Endothelial cell of umbilical vein (primary cell): Measurements from ENCODE around the gene PGA5. TPM values are rescaled to one million over a fixed set of nuclear protein-coding genes. Genes with fewer than 3 reads are reported as not detected.
"Not testable (repeated sequence)": the region's sequence is repeated elsewhere in the genome, so short reads cannot be mapped to it uniquely, and the experiment has no call there.

Experiments
- BruUV-seq: library from RNA; stranded (reverse); fragments of 400-500 nt; replicated peaks from 2 replicates; lab custom pipeline; 2021; lab: Mats Ljungman, UMichigan
- CTCF ChIA-PET: fragments of 300-600, 350-600 bp; sonication (Branson Sonifier 250); formaldehyde crosslinking; loops from one replicate; lab custom pipeline; 2021; ENCODE audit warnings: antibody characterized with exemption, inconsistent platforms; lab: Charles Lee
- POLR2A ChIA-PET: fragments of 300-600, 350-600 bp; sonication (Branson Sonifier 250); formaldehyde crosslinking; loops from one replicate; lab custom pipeline; 2021; ENCODE audit warnings: antibody characterized with exemption, inconsistent platforms; lab: Charles Lee
- DNase-seq: peaks from one replicate; pipeline ENCODE4 v3.0.0-alpha.2; 2011; ENCODE audit warnings: low read depth, low spot score
- FAIRE-seq: peaks from 2 replicates; lab custom pipeline; 2011; peaks lifted over from hg19 to GRCh38; lab: Jason Lieb, UNC
- H2AFZ ChIP-seq: 2 replicates; pipeline ENCODE4 v1.6.0; 2012; ENCODE audit warnings: low read depth, low read length, control low read depth, inconsistent platforms
- H3K27ac ChIP-seq: 2 replicates; pipeline ENCODE4 v1.5.1; 2011; ENCODE audit warnings: low read depth, mild to moderate bottlenecking, control low read depth, low read length, moderate library complexity; ENCODE audit not compliant: insufficient read depth
- H3K27me3 ChIP-seq, 2 experiments: 2 replicates each; pipeline versions ENCODE4 v1.6.0 to v1.6.1; 2011; ENCODE audit warnings: low read length in 2 of 2, mixed read lengths in 1 of 2; ENCODE audit not compliant: control insufficient read depth in 2 of 2, insufficient read depth in 2 of 2
- H3K36me3 ChIP-seq, 2 experiments: 2 replicates in 1 of 2; 3 replicates in 1 of 2; pipeline ENCODE4 v1.5.1; 2011; ENCODE audit warnings: low read length in 2 of 2, mild to moderate bottlenecking in 1 of 2, moderate library complexity in 1 of 2; ENCODE audit not compliant: control insufficient read depth in 2 of 2, insufficient read depth in 2 of 2; ENCODE audit errors: extremely low read depth in 1 of 2
- H3K4me1 ChIP-seq: 3 replicates; pipeline ENCODE4 v1.5.1; 2011; ENCODE audit warnings: mild to moderate bottlenecking, low read length; ENCODE audit not compliant: control insufficient read depth, insufficient read depth; ENCODE audit errors: extremely low read depth
- H3K4me2 ChIP-seq: 2 replicates; pipeline ENCODE4 v1.6.1; 2011; ENCODE audit warnings: low read length, control low read depth, mixed read lengths; ENCODE audit not compliant: insufficient read depth
- H3K4me3 ChIP-seq, 3 experiments: fragments of 200-600 bp in 1 of 3; sonication (generic), shearing (Covaris generic) in 1 of 3; replicated peaks in 1 of 3; 2 replicates each; pipeline ENCODE4 v1.5.1; 2011 to 2016; ENCODE audit warnings: control low read depth in 3 of 3, low read length in 3 of 3, mild to moderate bottlenecking in 2 of 3, inconsistent platforms in 1 of 3, low read depth in 1 of 3, moderate library complexity in 1 of 3; ENCODE audit not compliant: insufficient read depth in 1 of 3
- H3K79me2 ChIP-seq: 2 replicates; pipeline ENCODE4 v1.6.0; 2012; ENCODE audit warnings: low read length, inconsistent platforms; ENCODE audit not compliant: control insufficient read depth, insufficient read depth
- H3K9ac ChIP-seq: replicated peaks from 2 replicates; pipeline ENCODE3; 2011; ENCODE audit warnings: low read length, control low read depth; ENCODE audit not compliant: insufficient read depth; ENCODE audit errors: extremely low read depth
- H3K9me1 ChIP-seq: replicated peaks from 3 replicates; pipeline ENCODE4 v1.6.0; 2011; ENCODE audit warnings: mild to moderate bottlenecking, low read length; ENCODE audit not compliant: control insufficient read depth, insufficient read depth; ENCODE audit errors: extremely low read depth
- H3K9me3 ChIP-seq: replicated peaks from 2 replicates; pipeline ENCODE4 v1.5.1; 2012; ENCODE audit warnings: low read length, inconsistent platforms; ENCODE audit not compliant: control insufficient read depth, insufficient read depth
- H4K20me1 ChIP-seq: replicated peaks from 2 replicates; pipeline ENCODE3; 2011; ENCODE audit warnings: mild to moderate bottlenecking, low read length; ENCODE audit not compliant: control insufficient read depth, insufficient read depth; ENCODE audit errors: extremely low read depth
- dilution Hi-C: fragments of 300-500 bp; cut with MboI; formaldehyde crosslinking; loops from one replicate; pipeline ENCODE4 v1.15.0; 2019; ENCODE audit warnings: low sequenced_read_pairs; ENCODE audit not compliant: extremely low pct_ligation_motif_present
- intact Hi-C: fragments of 100-400 bp; cut with micrococcal nuclease; formaldehyde crosslinking; loops from one replicate; pipeline ENCODE4 v1.10.0; 2022
- polyA plus RNA-seq, 4 experiments: library from polyadenylated mRNA; depleted of rRNA in 3 of 4; stranded (reverse) in 3 of 4; unstranded in 1 of 4; fragments of >200 nt; gene quantifications; 2 replicates each; pipeline versions ENCODE4 v1.2.1 to v1.2.3, GENCODE V29; 2011 to 2012; ENCODE audit warnings: missing spikeins in 1 of 4
- total RNA-seq: library from RNA; stranded (reverse); gene quantifications from 2 replicates; pipeline ENCODE4 v1.2.3, GENCODE V29; 2021

Gene PGA5
- total and polyA plus RNA-seq, 2 donors (not counting 3 experiments of a cell fraction or from before 2014, with no cell fraction given): not detected

GRCh38 chr11:61219016-61219415 is 22.0 kb upstream of the PGA5 start:
- H4K20me1 ChIP-seq, dilution Hi-C loops, H3K27me3 ChIP-seq, POLR2A ChIA-PET, H3K4me3 ChIP-seq, DNase-seq, H3K79me2 ChIP-seq, BruUV-seq, CTCF ChIA-PET, H3K4me2 ChIP-seq, H3K36me3 ChIP-seq, H3K4me1 ChIP-seq, H3K9me1 ChIP-seq, H3K27ac ChIP-seq, FAIRE-seq, H3K9ac ChIP-seq, H3K9me3 ChIP-seq, H2AFZ ChIP-seq, intact Hi-C loops: not testable (repeated sequence)

- H3K4me3 ChIP-seq, H3K36me3 ChIP-seq, H3K27ac ChIP-seq, H3K9ac ChIP-seq, FAIRE-seq, DNase-seq, CTCF ChIA-PET, H3K4me1 ChIP-seq, H2AFZ ChIP-seq, BruUV-seq, POLR2A ChIA-PET, H3K9me3 ChIP-seq, dilution Hi-C loops, H3K79me2 ChIP-seq, H4K20me1 ChIP-seq, H3K9me1 ChIP-seq, H3K27me3 ChIP-seq, H3K4me2 ChIP-seq, intact Hi-C loops: not testable (repeated sequence)
These were observed 18.9 kb upstream of the PGA5 start, which contains the start of gene PGA4 for GRCh38 chr11:61222047-61222446. Gene PGA4, plus strand, starts transcription at chr11:61222347. Its CDS starts 54 bp downstream, at chr11:61222401.

GRCh38 chr11:61222692-61223091 is 18.3 kb upstream of the PGA5 start:
- CTCF ChIA-PET, BruUV-seq, H2AFZ ChIP-seq, H3K9me3 ChIP-seq, H3K4me1 ChIP-seq, POLR2A ChIA-PET, H3K9ac ChIP-seq, H3K27ac ChIP-seq, H3K4me3 ChIP-seq, H3K4me2 ChIP-seq, H3K79me2 ChIP-seq, H3K27me3 ChIP-seq, H3K9me1 ChIP-seq, H4K20me1 ChIP-seq, dilution Hi-C loops, DNase-seq, intact Hi-C loops, FAIRE-seq, H3K36me3 ChIP-seq: not testable (repeated sequence)

GRCh38 chr11:61226457-61227137 is 14.4 kb upstream of the PGA5 start:
- H3K9ac ChIP-seq, CTCF ChIA-PET, H4K20me1 ChIP-seq, POLR2A ChIA-PET, DNase-seq, H3K36me3 ChIP-seq, dilution Hi-C loops, H3K27ac ChIP-seq, BruUV-seq, H3K27me3 ChIP-seq, H3K9me1 ChIP-seq, H3K4me3 ChIP-seq, H3K4me2 ChIP-seq, H3K79me2 ChIP-seq, H2AFZ ChIP-seq, H3K9me3 ChIP-seq, FAIRE-seq, intact Hi-C loops, H3K4me1 ChIP-seq: not testable (repeated sequence)
